Keratinocyte (primary cell): Measurements from ENCODE around the gene TMEM100. TPM values are rescaled to one million over a fixed set of nuclear protein-coding genes. Genes with fewer than 3 reads are reported as not detected.
A peak's percentile ranks its signal among the peaks of the same experiment; 100 is the strongest.

Experiments
- DNase-seq: peaks from one replicate; pipeline ENCODE4 v3.0.0-alpha.2; 2011; ENCODE audit warnings: low read depth, missing footprints, low spot score
- FAIRE-seq: peaks from 2 replicates; lab custom pipeline; 2011; peaks lifted over from hg19 to GRCh38; lab: Jason Lieb, UNC
- H2AFZ ChIP-seq: 2 replicates; pipeline ENCODE4 v1.6.0; 2012; ENCODE audit warnings: low read length, control low read depth, inconsistent platforms; ENCODE audit not compliant: control insufficient read depth
- H3K27ac ChIP-seq: 2 replicates; pipeline ENCODE4 v1.5.1; 2011; ENCODE audit warnings: low read length; ENCODE audit not compliant: control insufficient read depth, insufficient read depth
- H3K27me3 ChIP-seq: 3 replicates; pipeline ENCODE4 v1.6.0; 2011; ENCODE audit warnings: low read length; ENCODE audit not compliant: control insufficient read depth, insufficient read depth; ENCODE audit errors: extremely low read depth
- H3K36me3 ChIP-seq, 2 experiments: 2 replicates in 1 of 2; 3 replicates in 1 of 2; pipeline ENCODE4 v1.5.1; 2011; ENCODE audit warnings: low read length in 2 of 2, mild to moderate bottlenecking in 1 of 2; ENCODE audit not compliant: control insufficient read depth in 2 of 2, insufficient read depth in 2 of 2; ENCODE audit errors: extremely low read depth in 1 of 2
- H3K4me1 ChIP-seq: 3 replicates; pipeline ENCODE4 v1.5.1; 2011; ENCODE audit warnings: low read length; ENCODE audit not compliant: control insufficient read depth, insufficient read depth; ENCODE audit errors: extremely low read depth
- H3K4me2 ChIP-seq: 3 replicates; pipeline ENCODE4 v1.6.0; 2011; ENCODE audit warnings: low read depth, low read length; ENCODE audit not compliant: control insufficient read depth, insufficient read depth; ENCODE audit errors: extremely low read depth
- H3K4me3 ChIP-seq, 3 experiments: fragments of 200-600 bp in 1 of 3; sonication (generic) in 1 of 3; 2 replicates in 2 of 3; 3 replicates in 1 of 3; pipeline ENCODE4 v1.5.1; 2011 to 2016; ENCODE audit warnings: low read length in 3 of 3, mild to moderate bottlenecking in 3 of 3, control low read depth in 2 of 3, inconsistent platforms in 1 of 3, low read depth in 1 of 3, mixed read lengths in 1 of 3, mixed run types in 1 of 3, moderate library complexity in 1 of 3; ENCODE audit not compliant: control insufficient read depth in 2 of 3, insufficient read depth in 2 of 3; ENCODE audit errors: extremely low read depth in 1 of 3
- H3K79me2 ChIP-seq: 2 replicates; pipeline ENCODE4 v1.6.0; 2012; ENCODE audit warnings: low read length; ENCODE audit not compliant: control insufficient read depth, insufficient read depth
- H3K9ac ChIP-seq: 3 replicates; pipeline ENCODE4 v1.6.0; 2011; ENCODE audit warnings: low read length; ENCODE audit not compliant: control insufficient read depth, insufficient read depth; ENCODE audit errors: extremely low read depth
- H3K9me1 ChIP-seq: 3 replicates; pipeline ENCODE4 v1.6.0; 2011; ENCODE audit warnings: low read length; ENCODE audit not compliant: control insufficient read depth, insufficient read depth; ENCODE audit errors: extremely low read depth
- H3K9me3 ChIP-seq: 2 replicates; pipeline ENCODE4 v1.5.1; 2012; ENCODE audit warnings: low read depth, low read length; ENCODE audit not compliant: control insufficient read depth
- H4K20me1 ChIP-seq: 3 replicates; pipeline ENCODE4 v1.6.0; 2011; ENCODE audit warnings: low read length; ENCODE audit not compliant: control insufficient read depth, insufficient read depth; ENCODE audit errors: extremely low read depth
- EZH2 ChIP-seq: IDR thresholded peaks from one replicate; pipeline ENCODE4 v1.6.1; 2012; ENCODE audit warnings: inconsistent platforms, mild to moderate bottlenecking, low read length, moderate library complexity
- dilution Hi-C: fragments of 300-500 bp; cut with MboI; formaldehyde crosslinking; loops from one replicate; pipeline ENCODE4 v1.7.0; 2020; ENCODE audit warnings: low sequenced_read_pairs; ENCODE audit not compliant: extremely low pct_ligation_motif_present
- polyA plus RNA-seq, 5 experiments: library from polyadenylated mRNA; depleted of rRNA in 3 of 5; stranded (reverse) in 3 of 5; stranded (forward) in 1 of 5; unstranded in 1 of 5; fragments of >200 nt; gene quantifications; 1 replicate in 1 of 5; 2 replicates in 3 of 5; 3 replicates in 1 of 5; pipeline versions ENCODE4 v1.2.1 to v1.2.3, GENCODE V29; 2011 to 2012; ENCODE audit warnings: missing spikeins in 2 of 5, low read depth in 1 of 5, low replicate concordance in 1 of 5
- TF ChIP-seq, protein P1 (sequence below), 3 experiments: IDR thresholded peaks in 1 of 3; conservative IDR thresholded peaks in 1 of 3; optimal IDR thresholded peaks in 1 of 3; 2 replicates in 2 of 3; 3 replicates in 1 of 3; pipeline versions ENCODE3 to v1.5.1; 2011; ENCODE audit warnings: low read length in 3 of 3, mild to moderate bottlenecking in 3 of 3, moderate library complexity in 2 of 3, control low read depth in 1 of 3, inconsistent platforms in 1 of 3; ENCODE audit not compliant: insufficient read depth in 2 of 3; ENCODE audit errors: extremely low read depth in 1 of 3

The TMEM100 gene
- polyA plus RNA-seq, 1 donor (not counting 4 experiments of a cell fraction or from before 2014, with no cell fraction given), result 0.18 TPM

DNA sequence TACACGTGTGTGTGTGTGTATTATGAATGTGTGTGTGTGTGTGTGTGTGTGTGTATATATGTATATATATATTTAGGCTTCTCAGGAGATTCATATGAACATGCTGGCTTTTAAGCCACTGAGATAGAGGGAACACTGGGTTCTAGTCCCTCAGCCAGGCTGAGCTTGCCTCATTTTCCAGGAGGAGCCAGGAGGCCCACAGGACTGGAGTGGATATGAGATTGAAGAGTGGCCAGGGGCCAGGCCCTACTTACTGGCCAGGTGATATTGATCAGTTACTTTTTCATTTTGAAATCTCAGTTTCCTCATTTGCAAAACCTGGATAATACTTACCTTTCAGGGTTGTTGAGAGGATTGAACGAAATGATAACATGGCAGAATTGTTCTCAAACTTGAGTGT, 34.0 kb upstream of the TMEM100 start:
- dilution Hi-C loops, result no loop called here
- no peak overlapping the region for H2AFZ ChIP-seq
- no peaks in the 10 kb centered on the region for H3K9me1 ChIP-seq
- peaks cover 4% of the 10 kb centered on the region for H3K79me2 ChIP-seq
- no peaks in the 10 kb centered on the region for H3K4me1 ChIP-seq
- no peak for DNase-seq
- peaks cover 0 to 1% of the 10 kb centered on the region in 2 experiments for H3K36me3 ChIP-seq
- no peaks in the 10 kb centered on the region for H3K9me3 ChIP-seq
- TF ChIP-seq EZH2, result no peak
- TF ChIP-seq, protein P1, sequence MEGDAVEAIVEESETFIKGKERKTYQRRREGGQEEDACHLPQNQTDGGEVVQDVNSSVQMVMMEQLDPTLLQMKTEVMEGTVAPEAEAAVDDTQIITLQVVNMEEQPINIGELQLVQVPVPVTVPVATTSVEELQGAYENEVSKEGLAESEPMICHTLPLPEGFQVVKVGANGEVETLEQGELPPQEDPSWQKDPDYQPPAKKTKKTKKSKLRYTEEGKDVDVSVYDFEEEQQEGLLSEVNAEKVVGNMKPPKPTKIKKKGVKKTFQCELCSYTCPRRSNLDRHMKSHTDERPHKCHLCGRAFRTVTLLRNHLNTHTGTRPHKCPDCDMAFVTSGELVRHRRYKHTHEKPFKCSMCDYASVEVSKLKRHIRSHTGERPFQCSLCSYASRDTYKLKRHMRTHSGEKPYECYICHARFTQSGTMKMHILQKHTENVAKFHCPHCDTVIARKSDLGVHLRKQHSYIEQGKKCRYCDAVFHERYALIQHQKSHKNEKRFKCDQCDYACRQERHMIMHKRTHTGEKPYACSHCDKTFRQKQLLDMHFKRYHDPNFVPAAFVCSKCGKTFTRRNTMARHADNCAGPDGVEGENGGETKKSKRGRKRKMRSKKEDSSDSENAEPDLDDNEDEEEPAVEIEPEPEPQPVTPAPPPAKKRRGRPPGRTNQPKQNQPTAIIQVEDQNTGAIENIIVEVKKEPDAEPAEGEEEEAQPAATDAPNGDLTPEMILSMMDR (optimal IDR thresholded peaks at IDR 0.05 in 1 of 3, IDR thresholded peaks at IDR 0.05 in 1 of 3, conservative IDR thresholded peaks at IDR 0.05 in 1 of 3; ENCODE audit: extremely low read depth in 1 of 3, insufficient read depth in 2 of 3, low read length in 3 of 3), result no peak
- H3K4me2 ChIP-seq, result no peak overlapping the region
- no peak overlapping the region for H3K27ac ChIP-seq
- no peak overlapping the region for H3K4me3 ChIP-seq
- H3K9ac ChIP-seq, result no peak overlapping the region
- no peak for FAIRE-seq
- H4K20me1 ChIP-seq, result no peaks in the 10 kb centered on the region
- H3K27me3 ChIP-seq, result no peaks in the 10 kb centered on the region

DNA sequence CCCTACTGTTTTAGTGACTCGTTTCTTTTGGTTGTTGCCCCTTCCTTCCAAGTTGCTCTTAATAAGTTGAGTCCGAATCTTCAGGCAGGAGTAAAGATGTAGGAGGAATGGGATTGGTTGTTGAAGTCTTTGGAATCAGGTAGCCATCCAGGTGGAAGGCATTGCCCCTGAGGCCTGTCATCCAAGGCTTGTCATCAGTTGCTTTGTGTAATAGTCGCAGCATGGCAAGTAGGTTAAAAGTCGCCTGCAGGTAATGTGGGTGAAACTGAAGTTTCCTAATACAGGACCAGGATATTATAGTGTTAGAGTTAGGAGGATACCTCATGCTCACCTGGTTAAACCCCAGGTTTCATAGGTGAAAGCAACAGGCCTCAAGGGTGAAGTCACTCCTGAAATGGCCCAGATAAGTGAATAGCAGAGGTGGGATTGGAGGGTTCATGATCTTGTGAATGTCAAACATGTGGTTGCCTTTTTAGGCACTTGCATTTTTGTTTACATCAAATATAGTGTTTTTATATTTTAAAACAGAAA, 29.1 kb upstream of the TMEM100 start:
- peak overlapping the region; percentile 69 for H3K4me2 ChIP-seq
- dilution Hi-C loops, result no loop called here
- no peaks in the 10 kb centered on the region for H3K9me3 ChIP-seq
- no peak for TF ChIP-seq EZH2
- TF ChIP-seq, protein P1 (optimal IDR thresholded peaks at IDR 0.05 in 1 of 3, IDR thresholded peaks at IDR 0.05 in 1 of 3, conservative IDR thresholded peaks at IDR 0.05 in 1 of 3; ENCODE audit: extremely low read depth in 1 of 3, insufficient read depth in 2 of 3, low read length in 3 of 3), result no peak
- no peaks in the 10 kb centered on the region for H3K4me1 ChIP-seq
- H3K9me1 ChIP-seq, result no peaks in the 10 kb centered on the region
- H3K27ac ChIP-seq, result no peak overlapping the region
- FAIRE-seq (no peak), DNase-seq (no peak)
- peak overlapping the region; percentile 75 to 82 (median 79) for H3K4me3 ChIP-seq
- peaks cover 6% of the 10 kb centered on the region for H3K79me2 ChIP-seq
- H4K20me1 ChIP-seq, result no peaks in the 10 kb centered on the region
- peak overlapping the region; percentile 74 for H3K9ac ChIP-seq
- H3K36me3 ChIP-seq, result no peaks in the 10 kb centered on the region
- no peaks in the 10 kb centered on the region for H3K27me3 ChIP-seq
- no peak overlapping the region for H2AFZ ChIP-seq
